Measurements from ENCODE around the gene ROBO1. TPM values are rescaled to one million over a fixed set of nuclear protein-coding genes. Genes with fewer than 3 reads are reported as not detected.

Gene ROBO1
- total and polyA plus RNA-seq, 2 of the 13 experiments (the other 11 are each of a cell fraction or from before 2014, with no cell fraction given) = 52.2 to 71.0 TPM

- H3K79me2 ChIP-seq (ENCODE audit: insufficient read depth, low read length) = no peaks in the 10 kb centered on the region
- no TSS peak for BruUV-seq (replicated peaks)
- FAIRE-seq (no peak), ATAC-seq (no peak), DNase-seq (ENCODE audit: low spot score) (no peak)
- ChIA-PET POLR2A (no interaction called here), CTCF (ENCODE audit: low intra/inter-chr PET ratio, low total read pairs) (no interaction called here)
- no peaks in the 10 kb centered on the region for H3K27me3 ChIP-seq (ENCODE audit: control insufficient read depth in 1 of 2, insufficient read depth in 2 of 2, low read length in 2 of 2)
- H3K4me3 ChIP-seq (replicated peaks in 1 of 3; ENCODE audit: insufficient read depth in 1 of 3, low read depth in 2 of 3, low read length in 3 of 3) = no peak overlapping the region
- no peaks in the 10 kb centered on the region for H3K9me3 ChIP-seq (ENCODE audit: low read length)
- H4K20me1 ChIP-seq (ENCODE audit: insufficient read depth, low read length) = no peaks in the 10 kb centered on the region
- H3K4me2 ChIP-seq (ENCODE audit: low read depth, low read length) = no peak overlapping the region
- intact Hi-C loops (cut with micrococcal nuclease; ENCODE audit: unreplicated experiment) = no loop called here
- no peak overlapping the region for H2AFZ ChIP-seq (ENCODE audit: low read length)
- in situ Hi-C loops (cut with HindIII; ENCODE audit: extremely low pct_ligation_motif_present, low pct_unique_long_range_greater_than_20kb) = no loop called here
- H3K36me3 ChIP-seq (replicated peaks in 1 of 2; ENCODE audit: control insufficient read depth in 1 of 2, insufficient read depth in 2 of 2, low read length in 2 of 2) = no peaks in the 10 kb centered on the region
- H3K27ac ChIP-seq (ENCODE audit: extremely low read length, insufficient read depth, low read length) = no peak overlapping the region
- 0 out of 2 replicates have a peak, but pooled peaks cover 3% of the 10 kb centered on the region for H3K4me1 ChIP-seq (ENCODE audit: insufficient read depth, low read length)
- 42% methylated on average over 2 of the region's 2 CpGs for WGBS (ENCODE audit: low lambda C conversion rate)
- H3K9ac ChIP-seq (ENCODE audit: insufficient read depth, low read depth, low read length) = no peak overlapping the region
- TF ChIP-seq ZNF724P (CRISPR knock-in tag; IDR thresholded peaks at IDR 0.05; ENCODE audit: borderline replicate concordance) = no peak
- TF ChIP-seq, protein P1, sequence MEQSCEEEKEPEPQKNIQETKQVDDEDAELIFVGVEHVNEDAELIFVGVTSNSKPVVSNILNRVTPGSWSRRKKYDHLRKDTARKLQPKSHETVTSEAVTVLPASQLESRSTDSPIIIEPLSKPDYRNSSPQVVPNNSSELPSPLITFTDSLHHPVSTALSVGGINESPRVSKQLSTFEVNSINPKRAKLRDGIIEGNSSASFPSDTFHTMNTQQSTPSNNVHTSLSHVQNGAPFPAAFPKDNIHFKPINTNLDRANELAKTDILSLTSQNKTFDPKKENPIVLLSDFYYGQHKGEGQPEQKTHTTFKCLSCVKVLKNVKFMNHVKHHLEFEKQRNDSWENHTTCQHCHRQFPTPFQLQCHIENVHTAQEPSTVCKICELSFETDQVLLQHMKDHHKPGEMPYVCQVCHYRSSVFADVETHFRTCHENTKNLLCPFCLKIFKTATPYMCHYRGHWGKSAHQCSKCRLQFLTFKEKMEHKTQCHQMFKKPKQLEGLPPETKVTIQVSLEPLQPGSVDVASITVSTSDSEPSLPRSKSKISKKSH (CRISPR knock-in tag; IDR thresholded peaks at IDR 0.05; ENCODE audit: borderline replicate concordance) = no peak
- no peak for TF ChIP-seq XRCC5 (optimal IDR thresholded peaks at IDR 0.05; ENCODE audit: low read length)
- TF ChIP-seq KDM4B (CRISPR knock-in tag; IDR thresholded peaks at IDR 0.05) = no peak
- TF ChIP-seq FLYWCH1 (CRISPR knock-in tag; IDR thresholded peaks at IDR 0.05) = no peak
- TF ChIP-seq HNRNPLL (IDR thresholded peaks at IDR 0.05; ENCODE audit: low read depth, low read length, poor library complexity, severe bottlenecking) = no peak
- TF ChIP-seq ZNF282 (IDR thresholded peaks at IDR 0.05; ENCODE audit: partially characterized antibody) = no peak
- no peak for TF ChIP-seq HOXA3 (CRISPR knock-in tag; IDR thresholded peaks at IDR 0.05)
- TF ChIP-seq, protein P2, sequence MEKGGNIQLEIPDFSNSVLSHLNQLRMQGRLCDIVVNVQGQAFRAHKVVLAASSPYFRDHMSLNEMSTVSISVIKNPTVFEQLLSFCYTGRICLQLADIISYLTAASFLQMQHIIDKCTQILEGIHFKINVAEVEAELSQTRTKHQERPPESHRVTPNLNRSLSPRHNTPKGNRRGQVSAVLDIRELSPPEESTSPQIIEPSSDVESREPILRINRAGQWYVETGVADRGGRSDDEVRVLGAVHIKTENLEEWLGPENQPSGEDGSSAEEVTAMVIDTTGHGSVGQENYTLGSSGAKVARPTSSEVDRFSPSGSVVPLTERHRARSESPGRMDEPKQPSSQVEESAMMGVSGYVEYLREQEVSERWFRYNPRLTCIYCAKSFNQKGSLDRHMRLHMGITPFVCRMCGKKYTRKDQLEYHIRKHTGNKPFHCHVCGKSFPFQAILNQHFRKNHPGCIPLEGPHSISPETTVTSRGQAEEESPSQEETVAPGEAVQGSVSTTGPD (CRISPR knock-in tag; IDR thresholded peaks at IDR 0.05) = no peak
- TF ChIP-seq ZNF850 (CRISPR knock-in tag; conservative IDR thresholded peaks at IDR 0.05) = no peak
- TF ChIP-seq RXRA (CRISPR knock-in tag; IDR thresholded peaks at IDR 0.05) = no peak
- TF ChIP-seq HNRNPUL1 (IDR thresholded peaks at IDR 0.05; ENCODE audit: low read depth, low read length) = no peak
- no peak for TF ChIP-seq ZNF75D (CRISPR knock-in tag; IDR thresholded peaks at IDR 0.05; ENCODE audit: borderline replicate concordance)
- no peak for TF ChIP-seq FOXM1 (CRISPR knock-in tag; IDR thresholded peaks at IDR 0.05)
- no peak for TF ChIP-seq ZNF20 (CRISPR knock-in tag; IDR thresholded peaks at IDR 0.05)
- no peak for TF ChIP-seq ZSCAN31 (CRISPR knock-in tag; IDR thresholded peaks at IDR 0.05; ENCODE audit: low read depth)
- no peak for TF ChIP-seq IKZF4 (CRISPR knock-in tag; IDR thresholded peaks at IDR 0.05; ENCODE audit: borderline replicate concordance, low read depth, not compliant biosample characterization)
Measured at GRCh38 chr3:79410136-79410535, 357.7 kb downstream of the ROBO1 start.
